Lower leg skin (tissue), 3 donors: ENCODE measurements around the gene IFT57.

ENCODE experiments used
- POLR2A ChIP-seq, 2 donors: fragments of 450-650 bp; IDR thresholded peaks; one replicate each; pipeline ENCODE4 v1.6.1; 2016 to 2017; ENCODE audit warnings: antibody characterized with exemption in 2 of 2, mild to moderate bottlenecking in 1 of 2, moderate library complexity in 1 of 2
- TF ChIP-seq, protein P1 (sequence below), 3 donors: fragments of 450-650 bp; IDR thresholded peaks; one replicate each; pipeline ENCODE4 v1.5.1; 2016; ENCODE audit warnings: antibody characterized with exemption in 3 of 3, mild to moderate bottlenecking in 3 of 3, moderate library complexity in 2 of 3

DNA sequence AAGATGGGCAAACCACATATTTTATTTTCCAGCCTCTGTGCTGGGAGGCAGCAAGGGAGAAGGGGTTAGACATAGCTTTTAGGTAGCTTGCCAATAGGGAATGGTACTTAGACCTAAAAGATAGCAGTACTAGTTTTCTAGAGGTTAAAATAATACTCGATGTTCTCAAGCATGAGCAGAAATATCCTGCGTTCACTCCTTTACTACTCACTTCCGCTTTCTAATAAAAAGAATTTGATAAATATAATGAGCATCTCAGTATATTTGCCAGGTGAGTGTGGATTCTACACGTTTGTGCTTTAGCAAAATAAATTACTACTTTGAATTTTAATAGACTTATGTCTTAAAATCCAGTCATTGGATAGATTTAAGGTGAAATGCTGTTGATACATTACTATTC lies 92.0 kb downstream of the IFT57 start:
- TF ChIP-seq, protein P1, sequence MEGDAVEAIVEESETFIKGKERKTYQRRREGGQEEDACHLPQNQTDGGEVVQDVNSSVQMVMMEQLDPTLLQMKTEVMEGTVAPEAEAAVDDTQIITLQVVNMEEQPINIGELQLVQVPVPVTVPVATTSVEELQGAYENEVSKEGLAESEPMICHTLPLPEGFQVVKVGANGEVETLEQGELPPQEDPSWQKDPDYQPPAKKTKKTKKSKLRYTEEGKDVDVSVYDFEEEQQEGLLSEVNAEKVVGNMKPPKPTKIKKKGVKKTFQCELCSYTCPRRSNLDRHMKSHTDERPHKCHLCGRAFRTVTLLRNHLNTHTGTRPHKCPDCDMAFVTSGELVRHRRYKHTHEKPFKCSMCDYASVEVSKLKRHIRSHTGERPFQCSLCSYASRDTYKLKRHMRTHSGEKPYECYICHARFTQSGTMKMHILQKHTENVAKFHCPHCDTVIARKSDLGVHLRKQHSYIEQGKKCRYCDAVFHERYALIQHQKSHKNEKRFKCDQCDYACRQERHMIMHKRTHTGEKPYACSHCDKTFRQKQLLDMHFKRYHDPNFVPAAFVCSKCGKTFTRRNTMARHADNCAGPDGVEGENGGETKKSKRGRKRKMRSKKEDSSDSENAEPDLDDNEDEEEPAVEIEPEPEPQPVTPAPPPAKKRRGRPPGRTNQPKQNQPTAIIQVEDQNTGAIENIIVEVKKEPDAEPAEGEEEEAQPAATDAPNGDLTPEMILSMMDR (IDR thresholded peaks at IDR 0.05): no peak
- TF ChIP-seq POLR2A (IDR thresholded peaks at IDR 0.05): no peak
